ENCODE data around the gene ADGRE3.
"Not testable (repeated sequence)": the region's sequence is repeated elsewhere in the genome, so short reads cannot be mapped to it uniquely, and the experiment has no call there.

The ADGRE3 gene

DNA sequence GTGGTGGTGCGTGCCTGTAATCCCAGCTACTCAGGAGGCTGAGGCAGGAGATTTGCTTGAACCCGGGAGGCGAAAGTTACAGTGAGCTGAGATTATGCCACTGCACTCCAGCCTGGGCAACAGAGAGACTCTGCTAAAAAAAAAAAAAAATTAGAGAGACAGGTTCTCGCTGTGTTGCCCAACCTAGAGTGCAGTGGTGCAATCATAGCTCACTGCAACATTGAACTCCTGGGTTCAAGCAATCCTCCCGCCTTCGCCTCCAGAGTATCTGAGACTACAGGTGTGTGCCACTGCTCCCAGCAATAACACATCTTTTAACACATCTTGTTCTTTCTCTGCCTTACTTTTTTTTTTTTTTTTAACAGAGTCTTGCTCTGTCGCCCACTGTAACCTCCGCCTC, 59.0 kb downstream of the ADGRE3 start:
- Histone ChIP-seq H3K4me1 (ENCODE audit: insufficient read depth, low read length, severe bottlenecking) (peaks cover 20% of the 10 kb centered on the region), H2AFZ (ENCODE audit: low read length) (no peak overlapping the region), H3K27me3 (ENCODE audit: insufficient read depth, low read length) (no peaks in the 10 kb centered on the region), H3K27ac (ENCODE audit: low read depth, low read length, poor library complexity, severe bottlenecking) (no peak overlapping the region), H3K4me2 (ENCODE audit: low read length) (no peak overlapping the region), H3K4me3 (ENCODE audit: low read depth, low read length, poor library complexity, severe bottlenecking) (no peak overlapping the region), H3F3A (ENCODE audit: insufficient read depth, low read length) (0 out of 2 replicates have a peak, but pooled peaks cover 5% of the 10 kb centered on the region), H3K9me2 (ENCODE audit: low read depth, low read length) (no peaks in the 10 kb centered on the region), H4K20me1 (ENCODE audit: insufficient read depth, low read length) (no peaks in the 10 kb centered on the region), H3K9ac (ENCODE audit: low read length) (no peak overlapping the region), H3K9me3 (ENCODE audit: low read length) (peaks cover 13% of the 10 kb centered on the region), H3K79me2 (ENCODE audit: insufficient read depth, low read length) (no peaks in the 10 kb centered on the region), H3K36me3 (ENCODE audit: insufficient read depth, low read length) (no peaks in the 10 kb centered on the region; the same call in 1 of the 2 replicates)
- TF ChIP-seq EZH2 (IDR thresholded peaks at IDR 0.05; ENCODE audit: borderline replicate concordance, low read length): no peak
- TF ChIP-seq, protein P1, sequence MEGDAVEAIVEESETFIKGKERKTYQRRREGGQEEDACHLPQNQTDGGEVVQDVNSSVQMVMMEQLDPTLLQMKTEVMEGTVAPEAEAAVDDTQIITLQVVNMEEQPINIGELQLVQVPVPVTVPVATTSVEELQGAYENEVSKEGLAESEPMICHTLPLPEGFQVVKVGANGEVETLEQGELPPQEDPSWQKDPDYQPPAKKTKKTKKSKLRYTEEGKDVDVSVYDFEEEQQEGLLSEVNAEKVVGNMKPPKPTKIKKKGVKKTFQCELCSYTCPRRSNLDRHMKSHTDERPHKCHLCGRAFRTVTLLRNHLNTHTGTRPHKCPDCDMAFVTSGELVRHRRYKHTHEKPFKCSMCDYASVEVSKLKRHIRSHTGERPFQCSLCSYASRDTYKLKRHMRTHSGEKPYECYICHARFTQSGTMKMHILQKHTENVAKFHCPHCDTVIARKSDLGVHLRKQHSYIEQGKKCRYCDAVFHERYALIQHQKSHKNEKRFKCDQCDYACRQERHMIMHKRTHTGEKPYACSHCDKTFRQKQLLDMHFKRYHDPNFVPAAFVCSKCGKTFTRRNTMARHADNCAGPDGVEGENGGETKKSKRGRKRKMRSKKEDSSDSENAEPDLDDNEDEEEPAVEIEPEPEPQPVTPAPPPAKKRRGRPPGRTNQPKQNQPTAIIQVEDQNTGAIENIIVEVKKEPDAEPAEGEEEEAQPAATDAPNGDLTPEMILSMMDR (IDR thresholded peaks at IDR 0.05; ENCODE audit: low read length): no peak

DNA sequence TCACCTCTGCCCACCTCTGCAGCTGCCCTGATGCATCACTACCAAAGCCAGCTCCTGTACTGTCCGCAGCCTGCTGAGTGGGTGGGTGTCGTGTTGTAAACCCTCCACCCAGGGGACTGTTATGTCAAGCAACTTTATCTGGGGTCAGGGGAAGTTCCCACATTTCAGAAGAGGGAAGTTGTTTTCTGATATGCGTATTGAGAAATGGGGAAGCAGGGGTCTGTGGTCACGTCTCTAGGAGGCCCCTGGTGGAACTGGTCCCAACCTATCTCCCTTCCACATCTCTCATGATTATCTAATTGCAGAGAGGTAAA, 60.6 kb downstream of the ADGRE3 start:
- H3K27me3 ChIP-seq (ENCODE audit: insufficient read depth, low read length): no peaks in the 10 kb centered on the region
- peak overlapping the region; percentile 74 for H3K27ac ChIP-seq (ENCODE audit: low read depth, low read length, poor library complexity, severe bottlenecking)
- H3K4me3 ChIP-seq (ENCODE audit: low read depth, low read length, poor library complexity, severe bottlenecking): no peak overlapping the region
- H3K4me2 ChIP-seq (ENCODE audit: low read length): no peak overlapping the region
- H3K36me3 ChIP-seq (ENCODE audit: insufficient read depth, low read length): peaks cover 5% of the 10 kb centered on the region; the same call in 1 of the 2 replicates
- H3K79me2 ChIP-seq (ENCODE audit: insufficient read depth, low read length): no peaks in the 10 kb centered on the region
- H3K9me3 ChIP-seq (ENCODE audit: low read length): peaks cover 3% of the 10 kb centered on the region; the same call in 1 of the 2 replicates
- 0 out of 2 replicates have a peak, but pooled peaks cover 5% of the 10 kb centered on the region for H3F3A ChIP-seq (ENCODE audit: insufficient read depth, low read length)
- TF ChIP-seq EZH2 (IDR thresholded peaks at IDR 0.05; ENCODE audit: borderline replicate concordance, low read length): no peak
- TF ChIP-seq, protein P1 (IDR thresholded peaks at IDR 0.05; ENCODE audit: low read length): no peak
- H4K20me1 ChIP-seq (ENCODE audit: insufficient read depth, low read length): no peaks in the 10 kb centered on the region
- H3K4me1 ChIP-seq (ENCODE audit: insufficient read depth, low read length, severe bottlenecking): peaks cover 20% of the 10 kb centered on the region
- no peak overlapping the region for H2AFZ ChIP-seq (ENCODE audit: low read length)
- H3K9ac ChIP-seq (ENCODE audit: low read length): no peak overlapping the region
- no peaks in the 10 kb centered on the region for H3K9me2 ChIP-seq (ENCODE audit: low read depth, low read length)

DNA sequence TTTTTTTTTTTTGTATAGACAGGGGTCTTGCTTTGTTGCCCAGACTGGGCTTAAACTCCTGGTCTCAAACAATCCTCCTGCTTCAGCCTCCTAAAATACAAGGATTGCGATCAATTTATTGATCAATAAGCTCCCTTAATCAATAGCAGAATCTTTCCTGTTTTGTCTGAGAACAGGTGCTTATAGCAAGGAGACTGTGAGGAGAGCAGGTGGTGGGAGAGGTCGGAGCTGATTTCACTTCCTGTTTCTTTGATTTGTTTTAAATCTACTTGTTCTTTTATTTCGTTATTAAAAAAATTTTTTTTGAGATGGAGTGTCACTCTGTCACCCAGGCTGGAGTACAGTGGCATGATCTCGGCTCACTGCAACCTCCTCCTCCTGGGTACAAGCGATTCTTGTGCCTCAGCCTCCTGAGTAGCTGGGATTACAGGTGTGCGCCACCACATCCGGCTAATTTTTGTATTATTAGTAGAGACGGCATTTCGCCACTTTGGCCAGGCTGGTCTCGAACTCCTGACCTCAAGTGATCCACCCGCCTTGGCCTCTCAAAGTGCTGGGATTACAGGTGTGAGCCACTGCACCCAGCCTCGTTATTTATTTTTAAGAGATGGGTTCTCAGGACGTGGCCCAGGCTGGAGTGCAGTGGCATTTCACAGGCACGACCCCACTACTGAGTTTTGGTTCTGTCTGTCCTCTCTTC, 61.1 kb downstream of the ADGRE3 start:
- peak overlapping the region; percentile 74 for H3K27ac ChIP-seq (ENCODE audit: low read depth, low read length, poor library complexity, severe bottlenecking)
- H3K79me2 ChIP-seq (ENCODE audit: insufficient read depth, low read length); H3K4me3 ChIP-seq (ENCODE audit: low read depth, low read length, poor library complexity, severe bottlenecking); H3F3A ChIP-seq (ENCODE audit: insufficient read depth, low read length); H3K27me3 ChIP-seq (ENCODE audit: insufficient read depth, low read length); H3K9me3 ChIP-seq (ENCODE audit: low read length); H3K9ac ChIP-seq (ENCODE audit: low read length); H4K20me1 ChIP-seq (ENCODE audit: insufficient read depth, low read length); H3K36me3 ChIP-seq (ENCODE audit: insufficient read depth, low read length); H3K4me2 ChIP-seq (ENCODE audit: low read length); H2AFZ ChIP-seq (ENCODE audit: low read length); H3K9me2 ChIP-seq (ENCODE audit: low read depth, low read length): not testable (repeated sequence)
- peaks cover 20% of the 10 kb centered on the region for H3K4me1 ChIP-seq (ENCODE audit: insufficient read depth, low read length, severe bottlenecking)

DNA sequence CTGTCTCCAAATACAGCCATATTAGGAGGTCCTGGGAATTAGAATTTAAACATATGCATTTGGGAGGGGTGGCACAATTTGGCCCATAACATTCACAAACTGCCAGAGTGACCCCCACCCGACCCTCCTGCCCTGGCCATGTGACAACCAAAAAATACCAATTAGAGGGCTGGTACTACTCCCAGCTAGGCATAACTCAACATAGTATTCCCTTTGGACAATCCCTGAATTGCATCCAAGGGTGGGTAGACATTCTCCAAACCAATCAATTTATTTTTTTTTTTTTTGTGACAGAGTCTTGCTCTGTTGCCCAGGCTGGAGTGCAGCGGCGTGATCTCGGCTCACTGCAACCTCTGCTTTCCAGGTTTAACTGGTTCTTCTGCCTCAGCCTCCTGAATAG, 62.0 kb downstream of the ADGRE3 start:
- H3K4me3 ChIP-seq (ENCODE audit: low read depth, low read length, poor library complexity, severe bottlenecking): no peak overlapping the region
- TF ChIP-seq, protein P1 (IDR thresholded peaks at IDR 0.05; ENCODE audit: low read length): no peak
- no peak for TF ChIP-seq EZH2 (IDR thresholded peaks at IDR 0.05; ENCODE audit: borderline replicate concordance, low read length)
- 0 out of 2 replicates have a peak, but pooled peaks cover 5% of the 10 kb centered on the region for H3F3A ChIP-seq (ENCODE audit: insufficient read depth, low read length)
- peaks cover 20% of the 10 kb centered on the region for H3K4me1 ChIP-seq (ENCODE audit: insufficient read depth, low read length, severe bottlenecking)
- no peak overlapping the region for H2AFZ ChIP-seq (ENCODE audit: low read length)
- H3K27ac ChIP-seq (ENCODE audit: low read depth, low read length, poor library complexity, severe bottlenecking): no peak overlapping the region
- H4K20me1 ChIP-seq (ENCODE audit: insufficient read depth, low read length): no peaks in the 10 kb centered on the region
- no peak overlapping the region for H3K9ac ChIP-seq (ENCODE audit: low read length)
- H3K36me3 ChIP-seq (ENCODE audit: insufficient read depth, low read length): peaks cover 5% of the 10 kb centered on the region; the same call in 1 of the 2 replicates
- no peaks in the 10 kb centered on the region for H3K79me2 ChIP-seq (ENCODE audit: insufficient read depth, low read length)
- no peaks in the 10 kb centered on the region for H3K9me2 ChIP-seq (ENCODE audit: low read depth, low read length)
- no peaks in the 10 kb centered on the region for H3K27me3 ChIP-seq (ENCODE audit: insufficient read depth, low read length)
- no peak overlapping the region for H3K4me2 ChIP-seq (ENCODE audit: low read length)
- no peaks in the 10 kb centered on the region for H3K9me3 ChIP-seq (ENCODE audit: low read length)

DNA sequence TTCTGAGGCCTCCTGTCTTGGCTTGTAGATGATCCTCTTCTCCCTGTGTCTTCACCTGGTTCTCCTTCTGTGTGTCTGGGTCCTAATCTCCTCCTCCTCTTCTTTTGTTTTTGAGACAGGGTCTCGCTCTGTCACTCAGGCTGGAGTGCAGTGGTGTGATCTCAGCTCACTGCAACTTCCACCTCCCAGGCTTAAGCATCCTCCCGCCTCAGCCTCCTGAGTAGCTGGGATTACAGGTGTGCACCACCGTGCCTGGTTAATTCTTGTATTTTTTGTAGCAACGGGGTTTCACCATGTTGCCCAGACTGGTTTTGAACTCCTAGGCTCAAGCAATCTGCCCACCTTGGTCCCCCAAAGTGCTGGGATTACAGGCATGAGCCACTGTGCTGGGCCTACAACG, 62.4 kb downstream of the ADGRE3 start:
- H3K4me2 ChIP-seq (ENCODE audit: low read length); H3K9ac ChIP-seq (ENCODE audit: low read length); H3K27me3 ChIP-seq (ENCODE audit: insufficient read depth, low read length); H3F3A ChIP-seq (ENCODE audit: insufficient read depth, low read length); H3K9me3 ChIP-seq (ENCODE audit: low read length); H2AFZ ChIP-seq (ENCODE audit: low read length); H3K4me3 ChIP-seq (ENCODE audit: low read depth, low read length, poor library complexity, severe bottlenecking); H3K27ac ChIP-seq (ENCODE audit: low read depth, low read length, poor library complexity, severe bottlenecking); H4K20me1 ChIP-seq (ENCODE audit: insufficient read depth, low read length); H3K9me2 ChIP-seq (ENCODE audit: low read depth, low read length); H3K36me3 ChIP-seq (ENCODE audit: insufficient read depth, low read length); H3K79me2 ChIP-seq (ENCODE audit: insufficient read depth, low read length): not testable (repeated sequence)
- peaks cover 20% of the 10 kb centered on the region for H3K4me1 ChIP-seq (ENCODE audit: insufficient read depth, low read length, severe bottlenecking)

All from OCI-LY1 (cell line).